Measurements from ENCODE around the gene NPTN.

Gene NPTN

DNA sequence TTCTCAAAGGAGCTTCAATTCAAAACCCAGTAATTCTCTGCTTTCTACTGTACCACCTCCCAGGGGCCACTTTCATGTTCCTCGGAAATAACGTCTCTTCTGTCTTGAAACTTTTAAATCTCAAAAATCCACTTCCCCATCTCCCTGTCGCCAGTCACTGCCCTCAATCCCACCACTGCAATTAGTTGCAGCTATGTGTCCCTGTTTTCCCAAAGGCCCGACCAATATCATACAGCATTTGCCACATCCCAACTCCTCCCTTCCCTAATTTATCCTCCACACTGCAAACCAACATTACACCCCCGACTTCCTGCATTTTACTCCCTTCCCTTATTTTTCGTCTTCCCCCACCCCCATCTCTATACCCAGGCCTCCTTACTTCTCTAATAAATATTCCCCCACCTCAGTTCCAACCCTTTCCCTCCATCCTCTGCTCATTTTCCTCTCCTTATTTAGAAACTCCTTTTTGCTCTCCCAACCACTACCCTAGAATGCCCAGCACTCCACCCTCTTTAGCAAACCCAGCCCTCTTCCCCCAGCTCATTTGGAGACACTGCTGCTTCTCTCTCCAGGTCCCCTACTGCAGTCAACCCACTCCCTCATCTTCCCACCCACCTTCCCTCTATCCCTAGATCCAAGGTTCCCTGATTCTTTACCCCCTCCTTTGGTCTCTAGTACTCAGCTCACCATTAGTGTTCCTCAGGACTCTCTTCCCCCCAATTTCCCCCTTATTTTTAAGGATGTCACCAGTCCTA, 1.1 kb downstream of the NPTN start:
- DNase-seq = no peak

DNA sequence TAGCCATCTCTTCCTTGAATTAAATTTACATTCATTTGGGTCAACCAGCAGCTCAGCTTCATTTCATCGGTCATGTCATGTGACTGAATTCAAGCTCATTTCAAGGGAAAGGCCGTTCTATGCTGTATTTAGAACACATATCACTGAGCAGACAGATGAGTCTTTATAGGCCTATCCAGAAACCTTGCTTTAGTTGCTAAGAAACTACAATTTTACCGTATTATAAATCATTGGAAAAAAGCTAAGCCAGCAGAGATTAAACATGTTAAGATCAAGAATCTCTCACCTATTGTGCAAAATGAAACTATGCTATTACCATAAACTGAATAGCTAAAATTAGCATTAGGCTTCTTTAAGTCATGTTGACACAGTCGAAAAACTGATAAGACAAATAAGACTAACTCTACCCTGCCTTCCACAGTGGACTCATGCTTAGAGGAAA, 2.2 kb downstream of the NPTN start:
- DNase-seq = no peak

DNA sequence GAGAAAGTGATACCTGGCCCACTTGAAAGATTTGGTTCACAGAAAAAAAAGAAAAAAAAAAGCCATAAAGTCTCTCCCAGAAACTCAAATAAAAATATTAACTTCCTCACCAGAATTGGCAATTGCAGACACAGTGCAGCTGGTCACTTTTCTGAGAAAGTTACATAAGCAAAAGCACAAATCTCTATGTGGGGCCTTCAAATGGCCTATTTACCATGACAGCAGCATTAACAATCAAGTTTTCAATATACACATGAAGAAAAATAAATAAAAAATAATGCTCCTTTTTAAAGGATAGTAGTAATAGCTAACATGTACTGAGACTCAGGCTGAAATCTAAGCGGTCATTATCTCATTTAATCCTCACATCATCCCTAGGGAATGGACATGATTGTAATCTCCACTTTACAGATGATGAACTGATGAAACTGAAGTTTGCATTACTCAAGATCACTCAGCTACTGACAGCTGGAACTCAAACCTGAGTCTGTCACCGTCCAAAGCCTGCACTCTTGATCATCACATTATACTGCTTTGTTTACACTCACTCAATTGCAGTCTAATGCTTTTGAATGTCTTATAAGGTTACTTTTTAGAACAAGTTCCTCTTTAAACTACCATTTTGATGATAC, 3.3 kb downstream of the NPTN start:
- DNase-seq = no peak

DNA sequence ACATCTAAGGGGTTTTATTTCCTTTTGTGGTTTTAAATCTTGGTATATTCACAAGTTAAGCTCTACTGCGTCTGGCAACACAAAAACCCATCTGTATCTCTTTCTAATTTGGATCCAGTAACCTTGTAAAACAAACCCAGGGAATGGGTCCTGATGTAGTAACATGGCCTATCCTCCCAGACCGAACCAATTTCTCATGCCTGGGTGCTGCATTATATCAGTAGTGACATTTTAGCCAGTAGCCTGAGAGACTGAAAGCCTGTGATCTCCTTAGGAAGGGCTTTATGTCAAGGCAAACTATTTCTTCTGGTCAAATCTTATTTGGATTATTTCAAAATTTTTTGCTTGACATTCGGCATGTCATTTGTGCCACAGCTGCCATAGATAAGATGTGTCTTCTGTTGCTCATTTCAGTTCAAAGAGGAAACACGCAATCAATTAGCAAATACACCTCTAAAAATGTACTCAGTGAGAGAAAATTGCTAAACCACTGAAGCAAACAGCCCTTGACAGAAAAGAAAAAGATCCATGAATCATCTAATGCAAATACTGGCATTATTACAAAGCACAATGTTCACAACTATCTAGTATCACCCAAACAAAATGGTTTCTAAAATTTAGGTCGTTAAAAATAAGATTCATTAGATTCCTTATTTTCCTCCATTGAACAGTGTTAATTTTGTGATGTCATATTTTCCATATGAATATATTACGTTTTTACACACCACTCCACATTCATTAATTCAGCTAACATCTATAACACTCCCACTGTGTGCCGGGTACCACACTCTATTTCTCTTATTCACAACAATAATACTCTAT, 4.0 kb downstream of the NPTN start:
- no peak for DNase-seq

DNA sequence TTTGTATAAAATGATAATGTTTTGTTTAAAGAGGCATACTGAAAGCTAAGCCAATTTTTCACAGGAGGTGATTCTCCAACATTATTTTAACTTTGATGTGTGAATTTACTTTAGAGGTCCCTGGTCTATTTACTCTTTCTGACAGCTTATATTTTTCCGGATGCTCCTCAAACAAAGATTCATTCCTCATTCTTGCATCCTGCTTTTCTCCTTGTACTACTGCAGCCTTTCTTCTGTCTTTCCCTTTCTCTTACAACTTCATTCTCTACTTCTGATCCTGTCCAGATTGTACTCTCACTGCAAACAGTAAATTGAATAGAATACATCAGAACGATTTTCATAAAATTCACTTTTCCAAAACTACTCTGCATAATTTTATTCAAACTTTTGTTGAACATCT, 5.1 kb downstream of the NPTN start:
- DNase-seq = no peak

DNA sequence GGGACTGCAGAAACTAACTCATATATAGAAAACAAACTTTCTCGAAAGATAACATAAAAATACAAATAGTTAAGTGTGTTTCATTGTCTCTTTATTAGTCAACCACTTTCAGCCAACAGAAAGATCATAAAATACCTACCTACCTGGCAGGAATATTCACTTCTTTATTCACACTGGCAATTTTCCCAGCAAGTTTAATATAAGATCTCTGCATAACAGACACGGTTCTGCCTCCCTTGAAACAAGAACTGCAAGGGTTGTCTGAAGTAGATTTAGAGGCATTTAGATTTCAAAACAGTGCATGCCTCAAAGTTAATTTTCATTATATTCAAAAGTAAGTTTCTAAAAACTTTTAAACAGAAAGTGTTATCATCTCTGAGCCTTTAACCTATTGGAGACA, 7.1 kb downstream of the NPTN start:
- no peak for DNase-seq

DNA sequence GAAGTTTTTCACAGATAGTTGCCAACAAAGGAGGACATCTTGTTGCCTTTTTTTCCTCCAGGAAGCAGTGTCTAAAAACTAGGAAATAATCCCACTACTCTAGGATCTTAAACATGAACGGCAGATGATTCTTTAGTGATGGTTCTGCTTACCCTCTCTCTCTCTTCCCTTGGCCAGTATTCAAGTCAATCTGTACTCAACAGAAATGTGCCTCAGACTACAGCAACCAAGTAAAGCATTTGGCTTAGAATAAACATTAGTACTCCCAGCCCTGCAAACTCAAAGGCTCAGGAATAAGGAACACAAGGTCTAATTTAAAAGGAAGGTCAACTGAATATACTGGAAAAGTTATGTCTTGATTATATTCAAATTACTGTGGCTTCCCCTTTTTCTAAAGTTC, 8.7 kb downstream of the NPTN start:
- DNase-seq = no peak

DNA sequence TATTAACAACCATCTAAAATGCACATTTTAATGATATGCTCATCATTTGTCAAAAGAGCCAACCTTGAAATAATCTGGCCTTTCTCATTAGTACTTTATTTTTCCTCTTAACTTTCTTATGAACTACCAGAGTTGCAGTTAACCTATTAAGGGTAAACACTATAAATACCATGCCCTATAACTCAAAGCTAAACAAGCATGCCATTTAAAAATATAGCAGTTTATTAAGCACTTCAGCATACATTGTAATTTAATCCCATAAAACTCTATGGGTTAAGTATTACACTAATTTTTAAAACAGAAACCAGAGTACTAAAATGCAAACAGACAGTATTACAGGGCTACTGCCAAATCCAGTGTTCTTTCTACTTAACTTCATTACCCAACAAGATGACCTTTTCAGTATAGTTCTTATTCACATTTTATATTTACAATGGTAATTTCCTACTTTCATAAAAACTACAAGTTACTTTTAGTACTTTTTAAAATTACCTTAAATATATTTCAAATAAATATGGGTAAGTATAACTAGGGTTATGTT, 11.8 kb downstream of the NPTN start:
- DNase-seq = no peak

DNA sequence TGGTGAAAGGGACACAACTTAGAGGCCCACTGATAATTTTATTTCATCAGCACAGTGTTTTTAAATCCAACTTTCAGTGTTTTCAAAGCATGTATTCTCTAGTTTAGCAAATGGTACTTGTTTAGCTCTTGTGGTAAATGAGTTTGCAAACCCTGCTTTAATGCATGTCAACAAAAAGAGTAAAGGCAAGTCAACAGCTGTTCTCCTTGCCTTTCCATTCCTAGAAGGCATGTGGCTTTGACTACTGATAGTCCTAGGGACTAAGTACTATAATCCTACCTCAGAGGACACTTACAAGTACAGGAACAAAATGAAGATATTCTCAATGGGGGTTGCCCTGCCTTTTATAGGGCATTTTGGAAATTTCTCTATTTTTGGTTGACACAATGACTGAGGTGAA, 13.1 kb downstream of the NPTN start:
- DNase-seq = no peak

DNA sequence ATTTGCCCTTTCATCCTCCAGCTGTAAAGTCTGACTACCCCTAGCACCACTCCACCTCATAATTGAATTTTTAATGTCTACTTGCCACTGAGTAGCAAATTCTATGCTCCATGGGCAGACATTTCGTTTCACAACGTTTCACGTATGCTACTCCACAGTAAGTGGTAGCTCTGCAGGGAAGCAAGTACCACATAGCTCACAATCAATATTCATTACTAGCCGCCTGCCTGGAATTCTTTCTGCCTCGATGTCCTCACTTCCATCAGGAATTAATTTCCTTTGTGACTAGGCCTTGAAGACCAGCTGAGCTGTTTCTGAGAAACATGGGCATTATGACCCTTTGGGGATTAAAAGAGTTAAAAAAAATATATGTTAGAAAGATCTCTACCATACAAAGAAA, 15.3 kb downstream of the NPTN start:
- DNase-seq = no peak

DNA sequence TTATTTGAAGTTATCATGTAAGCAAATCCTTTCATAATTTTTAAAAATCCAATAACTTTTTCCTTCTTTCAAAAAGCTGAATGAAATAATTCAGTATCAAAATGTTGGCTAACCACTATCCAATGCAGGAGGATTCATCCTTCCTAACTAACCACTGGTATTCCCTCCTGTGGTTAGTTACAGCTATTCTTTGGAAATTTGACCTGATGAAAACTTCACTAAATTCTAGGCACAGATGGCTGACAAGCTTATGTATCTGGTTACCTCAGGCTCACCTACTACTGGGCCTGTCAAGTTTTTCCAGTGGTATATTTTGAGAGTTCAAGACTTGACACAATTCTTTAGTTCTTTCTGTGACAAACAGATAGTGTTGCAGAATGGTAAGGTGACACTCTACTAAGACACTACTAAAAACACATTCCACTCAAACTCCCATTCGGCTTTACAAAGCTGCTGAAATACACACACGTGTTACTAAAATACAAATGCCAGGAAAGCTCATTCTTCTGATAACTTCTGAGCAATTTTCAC, 15.8 kb downstream of the NPTN start:
- no peak for DNase-seq

DNA sequence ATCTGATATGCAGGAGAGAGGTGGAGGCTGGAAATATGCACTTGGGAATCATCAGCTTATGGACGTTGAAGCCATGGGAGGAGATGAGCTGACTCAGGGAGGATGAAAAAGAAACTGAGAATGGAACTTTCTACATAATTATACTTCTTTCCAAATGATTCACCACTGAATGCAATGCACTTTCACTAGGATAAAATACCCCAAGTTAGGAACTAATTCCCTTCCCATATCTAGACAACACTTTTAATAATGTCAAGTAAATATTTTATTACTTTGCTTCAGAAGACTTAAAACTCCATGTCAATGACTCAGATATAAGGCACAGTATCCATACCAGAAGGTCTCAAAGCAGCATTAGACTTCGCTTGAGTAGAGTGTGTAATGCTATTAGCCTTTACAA, 24.2 kb downstream of the NPTN start:
- no peak for DNase-seq

DNA sequence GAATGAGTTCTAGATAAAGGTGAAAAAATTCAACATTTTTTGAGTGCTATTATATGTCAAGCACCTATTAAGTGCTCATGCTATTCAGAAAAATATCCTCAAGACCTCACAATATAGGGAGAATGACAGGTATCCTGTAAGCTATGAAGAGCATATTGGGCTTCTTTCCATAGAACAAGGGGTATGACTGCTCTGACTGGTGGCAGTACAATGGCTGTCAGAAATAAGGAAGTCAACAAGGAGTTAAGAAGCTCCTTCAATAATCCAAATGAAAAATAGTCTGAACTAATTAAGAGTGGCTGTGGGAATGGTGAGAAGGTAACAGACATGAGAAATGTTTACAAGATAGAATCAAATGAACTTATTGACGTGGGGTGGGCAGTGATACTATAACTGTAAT, 24.7 kb downstream of the NPTN start:
- DNase-seq = no peak

DNA sequence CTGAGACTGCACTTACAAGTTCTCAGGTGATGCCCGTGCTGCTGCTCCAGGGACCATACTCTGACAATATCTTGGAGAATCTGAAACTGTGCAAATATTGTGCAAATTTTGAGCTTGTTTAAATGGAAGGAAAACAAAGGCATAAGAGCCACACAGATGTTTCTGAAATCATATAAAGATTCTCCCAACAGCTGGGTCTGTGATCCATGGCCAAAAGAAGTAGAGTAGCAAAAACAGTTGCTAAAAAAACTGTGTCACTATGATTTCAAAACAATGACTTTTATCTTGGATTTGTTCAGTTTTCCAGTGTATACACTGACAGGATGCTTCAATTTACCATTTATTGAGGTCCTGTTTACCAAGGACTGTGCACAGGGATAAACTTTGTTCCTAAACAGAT, 25.3 kb downstream of the NPTN start:
- DNase-seq = no peak

DNA sequence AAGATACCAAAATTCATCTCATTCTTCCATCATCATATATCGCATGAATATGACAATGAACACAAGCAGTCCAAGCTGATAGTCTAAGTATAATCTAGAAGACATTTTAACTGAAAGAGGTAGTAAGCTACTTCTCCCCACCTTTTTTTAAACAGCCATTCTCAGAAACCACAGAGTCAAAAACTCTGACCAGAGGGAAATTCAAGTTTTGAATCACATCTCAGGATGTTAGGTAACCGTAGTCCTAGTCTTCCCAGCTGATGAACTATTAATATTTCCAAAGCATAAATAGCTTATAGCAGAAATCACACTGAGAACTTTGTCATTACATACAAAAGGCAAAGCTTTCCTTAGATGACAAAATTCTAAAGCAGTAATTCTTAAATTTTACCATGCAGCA, 25.8 kb downstream of the NPTN start:
- no peak for DNase-seq

DNA sequence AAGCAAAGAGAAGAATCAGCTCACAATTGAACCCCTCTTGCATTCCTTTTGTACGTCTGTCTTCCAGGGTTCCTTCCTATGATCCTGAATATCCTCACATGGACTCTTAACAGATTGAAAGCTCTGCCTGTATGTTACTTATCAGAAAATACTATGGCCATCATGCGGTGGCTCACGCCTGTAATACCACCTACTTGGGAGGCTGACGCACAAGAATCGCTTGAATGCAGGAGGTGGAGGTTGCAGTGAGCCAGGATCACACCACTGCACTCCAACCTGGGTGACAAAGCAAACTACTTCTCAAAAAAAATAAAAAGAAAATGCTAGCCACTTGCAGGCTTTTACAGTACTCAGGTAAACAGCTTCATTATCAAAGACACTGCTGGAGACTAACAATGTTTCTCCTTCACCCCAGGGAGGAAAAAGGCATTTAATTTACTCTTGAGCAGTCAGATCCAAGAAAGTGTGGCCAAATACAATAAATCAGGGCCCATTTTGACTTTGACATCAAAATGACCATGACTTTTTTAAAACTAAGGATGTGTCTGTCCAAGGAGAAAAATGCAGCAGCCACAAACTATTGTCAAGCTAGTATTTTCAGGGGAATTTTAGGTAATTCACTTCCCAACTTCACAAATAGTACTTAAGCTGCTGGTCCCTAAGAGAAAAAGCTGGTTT, 27.3 kb downstream of the NPTN start:
- no peak for DNase-seq

DNA sequence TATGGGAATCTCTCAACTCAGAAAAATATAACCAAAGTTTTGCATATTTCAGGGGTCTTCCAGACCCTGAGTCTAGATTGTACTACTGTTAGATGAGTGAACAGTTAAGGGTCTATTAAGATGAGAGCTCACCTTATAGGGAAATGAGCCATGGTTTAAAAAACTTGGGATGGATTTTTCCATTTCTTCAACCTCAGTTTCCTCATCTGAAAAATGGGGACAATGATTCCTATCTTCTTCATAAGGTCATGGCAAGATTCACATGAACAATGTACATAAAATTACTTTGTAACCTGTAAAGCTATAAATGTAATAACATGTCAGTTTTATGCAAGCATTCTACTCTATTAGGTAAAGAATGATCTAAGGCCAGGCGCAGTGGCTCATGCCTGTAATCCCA, 28.7 kb downstream of the NPTN start:
- DNase-seq = no peak

DNA sequence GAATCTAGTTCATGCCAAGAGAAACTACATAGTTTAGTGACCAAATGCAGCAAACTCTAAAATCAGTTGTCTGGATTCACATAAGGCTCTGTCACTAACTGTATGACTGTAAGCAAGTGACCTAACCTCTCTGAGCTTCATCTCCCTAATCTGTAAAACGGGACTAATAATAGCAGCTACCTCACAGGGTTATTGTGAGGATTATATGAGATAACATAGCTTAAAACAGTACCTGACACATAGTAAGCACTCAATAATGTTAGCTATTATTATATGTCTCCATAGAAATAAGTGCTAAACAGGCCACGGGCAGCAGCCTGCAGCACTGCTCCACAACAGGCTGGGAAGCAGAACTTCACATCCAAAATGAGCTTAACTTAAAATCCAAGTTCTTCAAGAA, 30.2 kb downstream of the NPTN start:
- no peak for DNase-seq

DNA sequence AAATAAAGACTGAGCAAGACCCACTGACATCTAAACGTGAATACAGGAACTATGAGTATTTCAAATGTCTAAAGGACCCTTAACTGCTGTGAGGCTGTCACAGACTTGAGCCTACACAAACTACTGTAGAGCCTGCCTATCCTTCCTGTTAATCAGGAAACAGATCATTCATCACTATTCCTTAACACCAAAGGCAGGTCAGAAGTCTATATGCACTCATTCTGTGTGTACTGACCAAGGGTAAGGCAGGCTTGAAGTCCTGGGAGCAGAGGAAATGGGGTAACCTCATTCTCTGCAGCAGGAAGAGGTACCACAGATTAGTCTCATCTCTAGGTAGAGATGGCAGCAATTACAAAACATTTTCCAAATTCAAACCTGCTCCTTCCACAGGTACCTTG, 30.7 kb downstream of the NPTN start:
- no peak for DNase-seq

DNA sequence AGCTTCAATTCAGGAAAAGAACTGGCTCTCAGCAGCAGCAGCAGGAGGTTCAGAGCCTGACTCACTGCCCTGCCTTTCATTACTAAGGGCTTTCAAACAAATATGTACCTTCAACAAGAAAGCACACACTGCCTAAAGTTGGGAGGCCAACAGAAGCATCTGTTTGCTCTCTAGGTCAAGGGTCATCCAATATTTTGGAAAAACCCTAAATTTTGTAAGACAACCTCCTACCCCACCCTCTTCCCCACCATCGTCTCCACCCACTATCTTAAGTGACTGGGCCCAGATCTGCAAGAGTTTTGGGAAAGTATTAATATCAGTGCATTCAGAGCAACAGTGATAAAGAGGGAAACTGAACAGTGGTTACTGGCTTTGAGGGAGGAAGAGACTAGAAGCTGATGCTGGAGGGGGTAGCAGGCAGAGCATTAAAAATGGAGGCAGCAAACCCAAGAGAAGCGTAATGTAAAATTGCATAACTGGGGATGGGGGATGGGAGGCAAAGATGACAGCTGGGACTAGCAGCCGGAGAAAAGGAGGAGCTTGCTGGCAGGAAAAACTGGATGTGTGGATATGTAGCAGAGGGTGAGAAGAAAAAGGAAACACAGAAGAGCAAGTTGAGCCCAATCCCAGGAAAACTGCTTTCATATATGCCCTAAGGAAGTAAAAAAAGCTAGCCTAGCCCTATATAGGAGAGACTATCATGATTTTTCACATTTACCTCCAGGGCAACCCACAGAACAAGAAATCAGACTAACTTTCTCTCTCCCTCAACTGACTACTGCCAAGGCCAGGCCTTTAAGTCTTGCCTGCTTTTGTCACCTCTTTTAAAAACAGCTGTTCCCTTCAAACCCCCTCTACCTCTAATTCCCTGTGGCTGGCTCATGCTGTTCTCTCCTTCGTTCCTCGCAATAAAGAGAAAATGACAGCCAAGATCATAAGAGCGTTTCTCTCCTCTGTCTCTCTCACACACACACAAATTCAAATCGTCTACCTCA, 31.4 kb downstream of the NPTN start:
- DNase-seq = peak; percentile 54
